MCF 10A (cell line): Measurements from ENCODE around the gene AOX1. TPM values are rescaled to one million over a fixed set of nuclear protein-coding genes. Genes with fewer than 3 reads are reported as not detected.

Experiments used
- BruUV-seq: library from RNA; stranded (reverse); fragments of 400-500 nt; replicated peaks from 2 replicates; lab custom pipeline; 2021; lab: Mats Ljungman, UMichigan
- CTCF ChIA-PET: fragments of 300-600 bp; sonication (Branson Sonifier 250); formaldehyde crosslinking; extraction: SDS; loops from one replicate; lab custom pipeline; 2021; ENCODE audit warnings: antibody characterized with exemption, inconsistent platforms; lab: Yijun Ruan, JAX
- POLR2A ChIA-PET: fragments of 300-600, 350-650 bp; sonication (Branson Sonifier 250); formaldehyde crosslinking; extraction: SDS; loops from one replicate; lab custom pipeline; 2020; ENCODE audit warnings: antibody characterized with exemption, inconsistent platforms; lab: Yijun Ruan, JAX
- DNase-seq: peaks from one replicate; pipeline ENCODE4 v3.0.0-alpha.2; 2018; ENCODE audit not compliant: unreplicated experiment
- H3K27ac Mint-ChIP-seq: one replicate; pipeline ENCODE4 v1.8.0; 2022; ENCODE audit warnings: mild to moderate bottlenecking, low read depth, mixed read lengths; ENCODE audit not compliant: unreplicated experiment
- H3K27me3 Mint-ChIP-seq: one replicate; pipeline ENCODE4 v1.8.0; 2022; ENCODE audit warnings: mixed read lengths; ENCODE audit not compliant: insufficient read depth, unreplicated experiment
- H3K36me3 Mint-ChIP-seq: one replicate; pipeline ENCODE4 v1.8.0; 2022; ENCODE audit warnings: mild to moderate bottlenecking, moderate library complexity, mixed read lengths; ENCODE audit not compliant: insufficient read depth, unreplicated experiment
- H3K4me1 Mint-ChIP-seq: one replicate; pipeline ENCODE4 v1.8.0; 2022; ENCODE audit warnings: mixed read lengths; ENCODE audit not compliant: insufficient read depth, unreplicated experiment
- H3K4me3 Mint-ChIP-seq: one replicate; pipeline ENCODE4 v1.8.0; 2022; ENCODE audit warnings: mild to moderate bottlenecking, moderate library complexity, mixed read lengths; ENCODE audit not compliant: unreplicated experiment
- H3K9me3 Mint-ChIP-seq: one replicate; pipeline ENCODE4 v1.8.0; 2022; ENCODE audit warnings: mixed read lengths; ENCODE audit not compliant: unreplicated experiment
- CTCF ChIP-seq: fragments of 200-600 bp; IDR thresholded peaks from one replicate; pipeline ENCODE4 v1.8.0; 2022; ENCODE audit warnings: antibody characterized with exemption, mild to moderate bottlenecking; ENCODE audit not compliant: unreplicated experiment
- intact Hi-C: fragments of 100-400 bp; cut with micrococcal nuclease; formaldehyde crosslinking; loops from 2 replicates; pipeline ENCODE4 v1.14.1; 2022
- total RNA-seq: library from RNA; stranded (reverse); gene quantifications from 2 replicates; pipeline ENCODE4 v1.2.3, GENCODE V29; 2022

Gene AOX1
- total RNA-seq, 1 experiment from 2014 or later = 54.0 TPM

- no peak for TF ChIP-seq CTCF
- H3K27ac Mint-ChIP-seq = no peak overlapping the region
- ChIA-PET CTCF (interaction anchor here (0.8 to 0.9 kb wide), 2 partner anchors 25 to 47 kb away, joined by 3 to 5 read pairs; no protein-coding TSS in a partner anchor), POLR2A (no interaction called here)
- no peaks in the 10 kb centered on the region for H3K4me1 Mint-ChIP-seq
- no TSS peak for BruUV-seq
- H3K9me3 Mint-ChIP-seq = no peaks in the 10 kb centered on the region
- no peak for DNase-seq
- H3K36me3 Mint-ChIP-seq = no peaks in the 10 kb centered on the region
- H3K27me3 Mint-ChIP-seq = no peaks in the 10 kb centered on the region
- intact Hi-C loops = no loop called here
- no peak overlapping the region for H3K4me3 Mint-ChIP-seq
These were observed 102.4 kb downstream of the AOX1 start for GRCh38 chr2:200687922-200688920.

GRCh38 chr2:200689115-200689514, 103.3 kb downstream of the AOX1 start:
- Mint-ChIP-seq H3K27me3 (no peaks in the 10 kb centered on the region), H3K27ac (no peak overlapping the region), H3K4me3 (no peak overlapping the region), H3K9me3 (no peaks in the 10 kb centered on the region), H3K4me1 (peaks cover 2% of the 10 kb centered on the region), H3K36me3 (no peaks in the 10 kb centered on the region)
- intact Hi-C loops = no loop called here
- no peak for TF ChIP-seq CTCF
- BruUV-seq = no TSS peak
- DNase-seq = no peak
- CTCF ChIA-PET = interaction anchor here (0.5 to 1.4 kb wide), 3 partner anchors 113 to 344 kb away, joined by 3 to 6 read pairs (median 4); no protein-coding TSS in a partner anchor
- POLR2A ChIA-PET = no interaction called here

GRCh38 chr2:200693836-200694470, 108.1 kb downstream of the AOX1 start:
- no peaks in the 10 kb centered on the region for H3K36me3 Mint-ChIP-seq
- POLR2A ChIA-PET = interaction anchor here (0.5 kb wide), 1 partner anchor 111 kb away, joined by 3 read pairs; no protein-coding TSS in a partner anchor
- H3K9me3 Mint-ChIP-seq = no peaks in the 10 kb centered on the region
- H3K4me1 Mint-ChIP-seq = peaks cover 6% of the 10 kb centered on the region
- H3K27ac Mint-ChIP-seq = no peak overlapping the region
- H3K4me3 Mint-ChIP-seq = no peak overlapping the region
- BruUV-seq = no TSS peak
- CTCF ChIA-PET = interaction anchor here (0.9 to 2.0 kb wide), 2 partner anchors 34 to 118 kb away, joined by 3 to 5 read pairs; no protein-coding TSS in a partner anchor
- DNase-seq = no peak
- no peak for TF ChIP-seq CTCF
- H3K27me3 Mint-ChIP-seq = no peaks in the 10 kb centered on the region
- intact Hi-C loops = no loop called here

GRCh38 chr2:200695191-200695590, 109.4 kb downstream of the AOX1 start:
- Mint-ChIP-seq H3K4me1 (peaks cover 6% of the 10 kb centered on the region), H3K27ac (no peak overlapping the region), H3K27me3 (no peaks in the 10 kb centered on the region), H3K9me3 (no peaks in the 10 kb centered on the region), H3K36me3 (no peaks in the 10 kb centered on the region), H3K4me3 (no peak overlapping the region)
- intact Hi-C loops = no loop called here
- no peak for DNase-seq
- TF ChIP-seq CTCF = no peak
- ChIA-PET POLR2A (no interaction called here), CTCF (interaction anchor here (0.7 to 2.0 kb wide), 3 partner anchors 10 to 1551 kb away, joined by 3 to 5 read pairs (median 3); no protein-coding TSS in a partner anchor)
- BruUV-seq = no TSS peak
